ENCODE data around the gene CMTM8. TPM values are rescaled to one million over a fixed set of nuclear protein-coding genes. Genes with fewer than 3 reads are reported as not detected.
A peak's percentile ranks its signal among the peaks of the same experiment; 100 is the strongest.

CMTM8 gene
- total RNA-seq, 1 experiment from 2014 or later, result 28.5 TPM

- intact Hi-C loops (cut with micrococcal nuclease; ENCODE audit: unreplicated experiment), result no loop called here
Measured at GRCh38 chr3:32229565-32229964, 8.9 kb upstream of the CMTM8 start.

GRCh38 chr3:32236377-32236776 is 2.1 kb upstream of the CMTM8 start:
- BruUV-seq (replicated peaks), result no TSS peak
- peaks cover 10% of the 10 kb centered on the region for H3K4me1 Mint-ChIP-seq (ENCODE audit: low read depth, unreplicated experiment)

More at GRCh38 chr3:32229565-32229964, 8.9 kb upstream of the CMTM8 start:
- CTCF ChIA-PET, result no interaction called here
- Mint-ChIP-seq H3K27ac (ENCODE audit: unreplicated experiment) (no peak overlapping the region), H3K4me1 (ENCODE audit: low read depth, unreplicated experiment) (peaks cover 9% of the 10 kb centered on the region), H3K36me3 (ENCODE audit: insufficient read depth, unreplicated experiment) (no peaks in the 10 kb centered on the region), H3K9me3 (ENCODE audit: unreplicated experiment) (no peaks in the 10 kb centered on the region), H3K4me3 (ENCODE audit: unreplicated experiment) (no peak overlapping the region), H3K27me3 (ENCODE audit: insufficient read depth, unreplicated experiment) (no peaks in the 10 kb centered on the region)
- no peak for TF ChIP-seq CTCF (IDR thresholded peaks at IDR 0.05; ENCODE audit: insufficient read depth in 1 of 2, low read depth in 1 of 2, low read length in 1 of 2, severe bottlenecking in 1 of 2, unreplicated experiment in 1 of 2)
- BruUV-seq (replicated peaks), result no TSS peak
- Histone ChIP-seq H3K4me1 (0 out of 2 replicates have a peak, but pooled peaks cover 6% of the 10 kb centered on the region), H3K9me3 (no peaks in the 10 kb centered on the region), H3K36me3 (ENCODE audit: control insufficient read depth, insufficient read depth, low read length) (no peaks in the 10 kb centered on the region), H3K4me3 (ENCODE audit: low read depth, low read length) (no peak overlapping the region), H3K27me3 (replicated peaks; ENCODE audit: control insufficient read depth, insufficient read depth, low read length) (no peaks in the 10 kb centered on the region)
- DNase-seq, result peak in 1 of 2 experiments; percentile 52
- POLR2A ChIA-PET, result interaction anchor here (0.6 kb wide), 1 partner anchor 86 kb away, joined by 4 read pairs; no protein-coding TSS in a partner anchor

GRCh38 chr3:32237670-32238452 is 619 bp upstream of the CMTM8 start:
- Mint-ChIP-seq H3K9me3 (ENCODE audit: unreplicated experiment) (peaks cover 10% of the 10 kb centered on the region), H3K27ac (ENCODE audit: unreplicated experiment) (peak overlapping the region; percentile 88), H3K27me3 (ENCODE audit: insufficient read depth, unreplicated experiment) (no peaks in the 10 kb centered on the region), H3K4me3 (ENCODE audit: unreplicated experiment) (peak overlapping the region; percentile 97), H3K36me3 (ENCODE audit: insufficient read depth, unreplicated experiment) (peaks cover 24% of the 10 kb centered on the region), H3K4me1 (ENCODE audit: low read depth, unreplicated experiment) (peaks cover 17% of the 10 kb centered on the region)
- Histone ChIP-seq H3K36me3 (ENCODE audit: control insufficient read depth, insufficient read depth, low read length) (no peaks in the 10 kb centered on the region), H3K9me3 (peaks cover 7% of the 10 kb centered on the region), H3K4me1 (peaks cover 14% of the 10 kb centered on the region), H3K27me3 (replicated peaks; ENCODE audit: control insufficient read depth, insufficient read depth, low read length) (no peaks in the 10 kb centered on the region), H3K4me3 (ENCODE audit: low read depth, low read length) (peak overlapping the region; percentile 87)
- DNase-seq, result peak; percentile 53 to 56
- ChIA-PET CTCF (no interaction called here), POLR2A (no interaction called here)
- TF ChIP-seq CTCF (IDR thresholded peaks at IDR 0.05; ENCODE audit: insufficient read depth in 1 of 2, low read depth in 1 of 2, low read length in 1 of 2, severe bottlenecking in 1 of 2, unreplicated experiment in 1 of 2), result no peak
- intact Hi-C loops (cut with micrococcal nuclease; ENCODE audit: unreplicated experiment), result loop anchor here (1.0 to 5.0 kb wide), 2 partner anchors 22 to 44 kb away; no protein-coding TSS in a partner anchor
- no TSS peak for BruUV-seq (replicated peaks)

More at GRCh38 chr3:32236377-32236776, 2.1 kb upstream of the CMTM8 start:
- no peak for TF ChIP-seq CTCF (IDR thresholded peaks at IDR 0.05; ENCODE audit: insufficient read depth in 1 of 2, low read depth in 1 of 2, low read length in 1 of 2, severe bottlenecking in 1 of 2, unreplicated experiment in 1 of 2)
- no peaks in the 10 kb centered on the region for H3K27me3 ChIP-seq (replicated peaks; ENCODE audit: control insufficient read depth, insufficient read depth, low read length)
- H3K4me1 ChIP-seq, result peaks cover 14% of the 10 kb centered on the region
- Mint-ChIP-seq H3K4me3 (ENCODE audit: unreplicated experiment) (no peak overlapping the region), H3K36me3 (ENCODE audit: insufficient read depth, unreplicated experiment) (peaks cover 24% of the 10 kb centered on the region), H3K9me3 (ENCODE audit: unreplicated experiment) (peaks cover 10% of the 10 kb centered on the region), H3K27ac (ENCODE audit: unreplicated experiment) (no peak overlapping the region), H3K27me3 (ENCODE audit: insufficient read depth, unreplicated experiment) (no peaks in the 10 kb centered on the region)
- ChIA-PET CTCF (no interaction called here), POLR2A (no interaction called here)
- intact Hi-C loops (cut with micrococcal nuclease; ENCODE audit: unreplicated experiment), result loop anchor here (5.0 kb wide), 1 partner anchor 46 kb away; no protein-coding TSS in a partner anchor
- H3K4me3 ChIP-seq (ENCODE audit: low read depth, low read length), result no peak overlapping the region
- peaks cover 7% of the 10 kb centered on the region for H3K9me3 ChIP-seq
- H3K36me3 ChIP-seq (ENCODE audit: control insufficient read depth, insufficient read depth, low read length), result no peaks in the 10 kb centered on the region
- no peak for DNase-seq
